Chondrocyte (in vitro differentiated cells): Measurements from ENCODE around the gene GUCY2D. TPM values are rescaled to one million over a fixed set of nuclear protein-coding genes. Genes with fewer than 3 reads are reported as not detected.

Source experiments
- DNase-seq: peaks from one replicate; pipeline ENCODE4 v3.0.0; 2021; ENCODE audit warnings: mixed read lengths, low spot score
- H3K27ac Mint-ChIP-seq: one replicate; pipeline ENCODE4 v1.8.0; 2021; ENCODE audit warnings: mild to moderate bottlenecking, moderate library complexity, mixed read lengths; ENCODE audit not compliant: unreplicated experiment
- H3K27me3 Mint-ChIP-seq: 2 replicates; pipeline ENCODE4 v1.8.0; 2021; ENCODE audit warnings: low read depth, mixed read lengths
- H3K36me3 Mint-ChIP-seq: 2 replicates; pipeline ENCODE4 v1.8.0; 2021; ENCODE audit warnings: low read depth, mixed read lengths
- H3K4me1 Mint-ChIP-seq: 2 replicates; pipeline ENCODE4 v1.8.0; 2021; ENCODE audit warnings: low read depth, mild to moderate bottlenecking, mixed read lengths
- H3K4me3 Mint-ChIP-seq: one replicate; pipeline ENCODE4 v1.8.0; 2021; ENCODE audit warnings: mild to moderate bottlenecking, moderate library complexity, mixed read lengths; ENCODE audit not compliant: unreplicated experiment
- H3K9me3 Mint-ChIP-seq: 2 replicates; pipeline ENCODE4 v1.8.0; 2021; ENCODE audit warnings: low read depth, mixed read lengths
- CTCF ChIP-seq: fragments of 200-600 bp; sonication (generic); IDR thresholded peaks from 2 replicates; pipeline ENCODE4 v1.5.0; 2021; ENCODE audit warnings: antibody characterized with exemption, mild to moderate bottlenecking, moderate library complexity
- total RNA-seq: library from RNA; stranded (reverse); gene quantifications from 3 replicates; pipeline ENCODE4 v1.2.1, GENCODE V29; 2021

GUCY2D gene
- total RNA-seq, 1 donor from 2014 or later = not detected

GRCh38 chr17:8015236-8015956, 13.0 kb downstream of the GUCY2D start:
- no peaks in the 10 kb centered on the region for H3K36me3 Mint-ChIP-seq
- no peak for TF ChIP-seq CTCF
- H3K27me3 Mint-ChIP-seq = peaks cover 15% of the 10 kb centered on the region
- no peaks in the 10 kb centered on the region for H3K9me3 Mint-ChIP-seq
- no peak overlapping the region for H3K27ac Mint-ChIP-seq
- no peak overlapping the region for H3K4me3 Mint-ChIP-seq
- no peak for DNase-seq
- peaks cover 16% of the 10 kb centered on the region for H3K4me1 Mint-ChIP-seq

GRCh38 chr17:8015957-8016631, 13.7 kb downstream of the GUCY2D start:
- Mint-ChIP-seq H3K27ac (no peak overlapping the region), H3K36me3 (no peaks in the 10 kb centered on the region), H3K4me1 (peaks cover 16% of the 10 kb centered on the region), H3K27me3 (peaks cover 15% of the 10 kb centered on the region), H3K4me3 (peak overlapping the region; percentile 60), H3K9me3 (no peaks in the 10 kb centered on the region)
- no peak for TF ChIP-seq CTCF
- DNase-seq = no peak

GRCh38 chr17:8016632-8017424, 14.4 kb downstream of the GUCY2D start:
- Mint-ChIP-seq H3K27me3 (peaks cover 15% of the 10 kb centered on the region), H3K4me3 (peak overlapping the region; percentile 60), H3K4me1 (peaks cover 16% of the 10 kb centered on the region), H3K36me3 (no peaks in the 10 kb centered on the region), H3K27ac (peak overlapping the region; percentile 32), H3K9me3 (no peaks in the 10 kb centered on the region)
- TF ChIP-seq CTCF = peak; percentile 79
- DNase-seq = no peak

- Mint-ChIP-seq H3K27ac (no peak overlapping the region), H3K9me3 (no peaks in the 10 kb centered on the region), H3K4me1 (peaks cover 23% of the 10 kb centered on the region), H3K27me3 (peaks cover 11% of the 10 kb centered on the region), H3K4me3 (no peak overlapping the region), H3K36me3 (no peaks in the 10 kb centered on the region)
- no peak for TF ChIP-seq CTCF
- DNase-seq = no peak
Observed at GRCh38 chr17:8018436-8018835, 16.0 kb downstream of the GUCY2D start.

GRCh38 chr17:8019166-8019565, 16.8 kb downstream of the GUCY2D start:
- H3K27me3 Mint-ChIP-seq = peaks cover 9% of the 10 kb centered on the region
- peaks cover 23% of the 10 kb centered on the region for H3K4me1 Mint-ChIP-seq
- H3K36me3 Mint-ChIP-seq = no peaks in the 10 kb centered on the region
- H3K9me3 Mint-ChIP-seq = no peaks in the 10 kb centered on the region
- H3K4me3 Mint-ChIP-seq = no peak overlapping the region
- DNase-seq = no peak
- no peak for TF ChIP-seq CTCF
- H3K27ac Mint-ChIP-seq = no peak overlapping the region
